RKO (cell line): ENCODE measurements around the gene CACFD1.
A peak's percentile ranks its signal among the peaks of the same experiment; 100 is the strongest.

Source experiments
- DNase-seq: peaks from one replicate; pipeline ENCODE4 v3.0.0-alpha.2; 2016; ENCODE audit warnings: low spot score

The CACFD1 gene

GRCh38 chr9:133459476-133460404, at the start of gene CACFD1:
Gene CACFD1 (plus strand): TSS chr9:133459978. CDS start chr9:133460067, 89 bp downstream.
- DNase-seq = peak; percentile 98

GRCh38 chr9:133415170-133415569, 44.6 kb upstream of the CACFD1 start:
- DNase-seq = no peak

GRCh38 chr9:133417541-133418461, 42.0 kb upstream of the CACFD1 start, which contains the start of gene REXO4:
Gene REXO4 (minus strand): TSS chr9:133418010. CDS start chr9:133417844, 166 bp downstream.
- peak; percentile 97 for DNase-seq

- DNase-seq = peak; percentile 85
These were observed 40.8 kb upstream of the CACFD1 start for GRCh38 chr9:133419005-133419404.

GRCh38 chr9:133420392-133420827, 39.4 kb upstream of the CACFD1 start:
- DNase-seq = no peak

GRCh38 chr9:133421615-133422542, 37.9 kb upstream of the CACFD1 start, which contains the start of gene ADAMTS13:
Gene ADAMTS13 (plus strand): TSS chr9:133422367. CDS start chr9:133422444, 77 bp downstream.
- peak; percentile 51 for DNase-seq

- DNase-seq = no peak
These were observed 36.6 kb upstream of the CACFD1 start for GRCh38 chr9:133423216-133423615.

GRCh38 chr9:133424187-133424586, 35.6 kb upstream of the CACFD1 start:
- DNase-seq = no peak

GRCh38 chr9:133425049-133425632, 34.6 kb upstream of the CACFD1 start:
- DNase-seq = no peak

- DNase-seq = no peak
These were observed 33.8 kb upstream of the CACFD1 start for GRCh38 chr9:133426011-133426410.

- DNase-seq = no peak
These were observed 32.0 kb upstream of the CACFD1 start for GRCh38 chr9:133427658-133428348.

- no peak for DNase-seq
These were observed 31.1 kb upstream of the CACFD1 start for GRCh38 chr9:133428617-133429101.

GRCh38 chr9:133429214-133429613, 30.6 kb upstream of the CACFD1 start:
- DNase-seq = no peak

- no peak for DNase-seq
These were observed 30.1 kb upstream of the CACFD1 start for GRCh38 chr9:133429641-133430161.

- DNase-seq = no peak
These were observed 29.5 kb upstream of the CACFD1 start for GRCh38 chr9:133430244-133430643.

GRCh38 chr9:133433351-133433843, 26.4 kb upstream of the CACFD1 start:
- no peak for DNase-seq

GRCh38 chr9:133436681-133437080, 23.1 kb upstream of the CACFD1 start:
- no peak for DNase-seq

- no peak for DNase-seq
These were observed 21.8 kb upstream of the CACFD1 start for GRCh38 chr9:133437753-133438531.

- no peak for DNase-seq
These were observed 20.4 kb upstream of the CACFD1 start for GRCh38 chr9:133439337-133439736.
